HG02943 (cell line): ENCODE measurements around the gene HSPA12A.

Experiments
- ATAC-seq: cut with Tn5 transposase; IDR thresholded peaks from one replicate; pipeline ENCODE4 v1.9.1; 2021; ENCODE audit warnings: mild to moderate bottlenecking, low read depth, moderate library complexity; ENCODE audit not compliant: unreplicated experiment

Gene HSPA12A

DNA sequence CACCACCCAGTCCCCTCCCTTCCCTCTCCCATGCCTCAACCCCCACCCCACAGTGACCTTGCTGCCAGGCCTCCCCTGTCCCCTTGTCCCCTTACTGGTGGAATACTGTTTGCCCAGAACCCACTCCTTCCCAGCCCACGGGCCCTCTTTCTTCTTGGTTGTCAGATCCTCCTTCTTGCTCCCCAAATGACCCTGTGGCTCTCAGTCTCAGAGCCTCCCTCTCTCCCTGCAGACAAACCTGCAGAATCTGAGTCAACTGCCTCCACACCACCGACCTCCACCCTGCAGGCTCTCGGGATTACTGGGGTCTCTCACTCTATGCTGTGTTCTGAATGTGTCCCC is 47.5 kb downstream of the HSPA12A start:
- ATAC-seq: no peak

DNA sequence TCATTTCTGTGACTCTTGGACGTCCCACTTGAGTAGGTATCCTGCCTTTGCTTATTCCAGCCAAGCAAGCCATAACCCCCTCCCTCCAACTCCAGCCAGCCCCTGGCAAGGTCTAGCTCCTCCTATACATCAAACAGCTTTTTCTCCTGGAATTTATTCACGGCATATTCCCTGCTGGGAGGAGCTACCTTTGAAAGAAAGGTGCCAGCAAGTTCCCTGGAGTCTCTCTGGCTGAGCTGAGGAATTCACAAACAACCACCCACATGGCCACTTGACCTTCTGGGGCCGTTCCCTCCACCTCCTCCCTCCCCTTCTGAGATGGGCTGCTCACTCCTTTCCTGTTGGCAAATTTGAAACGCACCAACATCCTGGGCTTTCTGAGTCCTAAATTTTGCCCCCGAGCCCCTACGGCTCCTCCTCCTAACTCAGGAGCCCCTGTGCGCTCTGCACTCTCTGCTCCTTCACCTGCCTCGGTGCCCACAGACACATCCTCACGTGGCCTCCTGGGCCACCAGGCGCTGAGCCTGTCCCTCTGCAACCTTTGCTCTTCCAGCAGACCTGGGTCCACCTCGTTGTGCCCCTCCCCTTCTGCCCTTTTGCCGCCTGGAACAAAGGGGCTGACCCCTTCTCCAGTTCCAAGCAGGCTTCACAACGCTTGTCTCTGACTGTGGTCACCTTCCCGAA is 48.0 kb downstream of the HSPA12A start:
- ATAC-seq: no peak

DNA sequence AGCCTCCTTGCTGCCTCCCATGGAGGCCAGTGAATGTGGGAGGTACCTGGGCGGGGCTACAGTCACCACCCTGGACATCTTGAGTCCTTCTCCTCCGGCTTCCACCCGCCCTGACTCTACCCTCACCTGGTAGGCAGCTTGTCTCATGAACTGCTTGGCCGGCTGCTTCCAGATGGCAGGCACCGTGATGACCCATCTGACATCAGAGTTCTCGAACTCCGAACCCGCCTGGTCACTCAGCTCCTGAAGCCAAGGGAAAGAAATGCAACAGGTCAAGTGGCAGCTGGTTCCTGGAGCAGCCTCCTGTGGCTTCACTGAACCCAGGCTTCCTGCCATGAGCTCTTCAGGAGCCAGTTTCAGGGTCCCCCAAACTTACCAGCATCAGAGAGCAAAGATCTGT is 50.1 kb downstream of the HSPA12A start:
- ATAC-seq: no peak

- ATAC-seq: no peak
Observed at GRCh38 chr10:116691635-116692034, 50.7 kb downstream of the HSPA12A start.

DNA sequence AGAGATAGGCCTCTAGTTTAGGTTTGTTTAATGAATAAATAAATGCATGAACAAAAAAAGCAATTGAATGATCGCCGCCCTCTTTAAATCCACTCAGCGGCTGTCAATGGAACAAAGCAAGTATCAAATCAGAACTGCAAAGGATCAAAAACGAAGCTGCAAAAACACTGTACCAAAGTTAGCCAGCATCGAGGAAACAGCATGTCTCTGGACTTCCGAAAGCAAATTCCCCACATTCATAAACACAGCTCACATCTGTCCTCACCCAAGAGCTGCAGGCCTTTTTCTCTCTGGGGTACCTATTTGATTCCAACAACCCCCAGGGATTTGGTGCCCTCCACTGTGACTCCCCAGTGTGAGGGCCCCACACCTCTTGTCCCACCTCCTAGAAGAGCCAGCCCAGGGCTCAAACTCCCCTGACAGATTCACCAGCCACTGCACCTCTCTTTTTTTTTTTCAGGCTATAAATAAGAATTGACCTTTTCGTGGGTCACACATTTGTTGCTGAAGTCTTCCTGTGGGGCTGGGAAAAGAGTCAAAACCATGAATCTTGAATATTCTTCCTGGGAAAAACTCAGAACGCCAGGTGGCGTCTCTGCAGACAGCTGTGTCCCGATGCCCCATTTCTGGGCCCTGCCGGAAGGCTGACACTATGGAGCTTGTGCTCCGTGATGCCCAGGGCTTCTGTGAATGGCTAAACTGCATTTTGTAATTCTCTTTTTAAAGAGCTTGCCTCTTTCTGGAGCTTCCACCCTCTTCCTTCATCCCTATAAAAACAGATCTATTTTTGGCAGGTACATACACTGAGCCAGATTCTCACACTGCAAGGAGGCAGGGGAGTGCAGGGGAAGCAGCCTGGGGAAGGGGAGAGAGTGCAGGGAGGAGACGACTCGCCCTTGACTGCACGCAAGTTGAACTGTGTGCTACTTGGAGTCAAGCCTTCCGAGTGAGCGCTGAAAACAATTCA is 51.7 kb downstream of the HSPA12A start:
- no peak for ATAC-seq

- ATAC-seq: no peak
Observed at GRCh38 chr10:116689744-116690143, 52.6 kb downstream of the HSPA12A start.

DNA sequence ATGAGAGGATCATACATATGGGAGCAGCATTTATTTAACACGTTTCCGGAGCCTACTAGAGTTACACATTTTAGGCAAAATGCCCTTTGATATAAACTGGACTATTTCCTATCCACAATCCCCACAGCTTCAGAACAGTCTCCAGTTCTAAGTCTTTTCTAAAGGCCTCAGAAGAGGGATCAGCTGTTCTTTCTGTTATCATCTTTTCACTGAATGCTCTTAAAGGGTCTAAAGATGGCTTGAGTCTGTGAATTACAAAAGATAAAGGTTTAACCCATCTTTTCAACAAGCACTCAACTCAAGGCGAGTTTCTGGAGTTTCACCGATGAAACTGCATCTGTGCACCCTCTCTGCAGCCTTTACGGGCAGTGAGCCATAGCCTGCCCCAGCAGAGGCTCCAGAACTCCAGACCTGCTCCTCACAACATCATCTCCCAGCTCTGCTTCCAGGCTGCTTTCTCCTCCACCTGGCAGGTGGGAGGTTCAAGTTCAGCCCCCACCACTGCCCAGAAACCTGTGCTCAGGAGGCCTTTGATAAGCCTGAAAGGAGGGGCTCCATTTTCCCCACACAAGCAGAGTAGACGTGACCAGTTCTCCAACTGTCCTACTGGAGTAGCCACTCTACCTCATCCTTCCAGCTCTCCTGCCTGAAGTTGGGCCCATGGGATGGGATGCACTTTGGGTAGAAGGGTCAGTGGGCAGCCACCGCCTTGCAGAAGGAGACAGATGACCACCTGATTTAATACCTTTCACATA is 53.4 kb downstream of the HSPA12A start:
- no peak for ATAC-seq

DNA sequence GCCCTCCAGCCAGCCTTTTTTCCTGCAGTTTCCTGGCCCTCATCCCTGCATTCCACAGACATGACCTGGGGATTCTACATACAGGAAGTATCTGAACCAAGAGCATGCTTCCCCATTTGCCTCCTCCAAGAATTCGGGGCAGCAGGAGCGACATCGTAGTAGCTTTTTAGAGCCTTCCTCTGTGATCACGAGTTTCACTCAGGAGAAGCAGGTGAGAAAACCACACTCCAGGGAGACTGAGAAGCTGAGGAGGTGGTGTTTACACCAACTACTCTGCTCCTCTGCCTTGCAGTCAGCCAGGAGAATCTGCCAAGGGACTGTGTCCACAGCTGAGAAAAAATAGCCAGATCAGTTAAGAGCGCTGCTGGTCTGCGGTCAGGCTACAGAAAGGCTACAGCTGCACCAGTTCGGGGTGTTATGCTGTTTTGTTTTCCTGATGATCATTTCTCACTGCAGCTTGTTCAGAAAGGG is 54.1 kb downstream of the HSPA12A start:
- no peak for ATAC-seq

GRCh38 chr10:116687633-116688032 is 54.7 kb downstream of the HSPA12A start:
- ATAC-seq: no peak

GRCh38 chr10:116686632-116687031 is 55.7 kb downstream of the HSPA12A start:
- no peak for ATAC-seq

GRCh38 chr10:116685807-116686206 is 56.6 kb downstream of the HSPA12A start:
- ATAC-seq: no peak

DNA sequence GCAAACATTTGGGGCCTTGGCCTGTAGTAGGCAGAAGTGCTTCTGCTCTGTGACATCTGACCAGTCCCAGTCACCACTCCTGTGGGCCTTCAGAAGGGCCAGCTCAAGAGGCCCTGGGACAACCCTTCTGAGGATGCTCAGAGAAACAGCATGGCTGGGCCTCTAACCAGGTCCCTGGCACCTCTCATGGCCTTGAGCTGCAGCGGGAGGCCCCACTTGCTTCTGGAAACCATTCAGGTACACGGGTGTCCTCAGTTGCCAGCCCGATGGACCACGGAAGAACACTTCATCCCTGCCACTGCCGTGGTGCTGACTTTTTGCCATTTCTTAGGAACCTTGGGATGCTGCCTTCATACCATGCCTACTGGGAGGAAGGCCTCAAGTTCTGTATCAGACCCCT is 57.6 kb downstream of the HSPA12A start:
- no peak for ATAC-seq

DNA sequence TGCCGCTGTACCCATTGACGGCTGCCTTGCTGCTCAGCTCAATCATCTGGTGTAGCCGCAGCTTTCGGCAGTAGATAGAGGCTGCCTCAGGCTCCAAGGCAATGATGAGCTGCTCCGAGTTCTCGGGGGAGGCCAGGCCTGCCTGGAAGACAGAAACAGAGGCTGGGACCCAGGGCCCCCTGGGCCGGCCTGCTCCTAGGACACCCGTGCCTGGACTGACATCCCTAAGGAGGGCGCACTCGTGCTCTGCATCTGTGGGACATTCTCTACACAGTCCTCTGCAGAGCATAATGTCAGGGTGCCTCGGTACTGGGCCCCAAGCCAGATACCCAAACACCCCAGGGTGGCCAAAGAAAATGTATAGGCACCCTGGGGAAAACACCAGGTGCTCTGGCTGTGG is 58.5 kb downstream of the HSPA12A start:
- no peak for ATAC-seq

GRCh38 chr10:116683166-116683565 is 59.2 kb downstream of the HSPA12A start:
- ATAC-seq: no peak

DNA sequence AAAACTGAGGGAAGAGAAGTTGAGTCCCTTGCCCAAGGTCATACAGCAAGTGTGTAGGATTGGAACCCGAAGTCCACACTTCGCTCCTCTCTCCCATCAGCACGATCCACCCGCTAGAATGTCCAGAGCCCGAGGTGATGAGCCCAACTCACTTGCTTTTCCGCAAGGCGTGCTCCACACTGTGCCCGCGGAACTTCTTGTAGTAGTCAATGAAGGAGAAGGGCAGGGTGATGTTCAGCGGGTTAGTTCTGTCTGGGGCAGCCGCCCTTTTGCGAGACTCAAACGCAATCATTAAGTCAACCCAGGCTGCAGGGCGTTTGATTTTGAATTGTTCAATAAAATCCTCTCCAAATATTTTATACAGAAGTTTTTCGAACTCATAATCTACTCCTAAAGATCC is 63.0 kb downstream of the HSPA12A start:
- no peak for ATAC-seq

DNA sequence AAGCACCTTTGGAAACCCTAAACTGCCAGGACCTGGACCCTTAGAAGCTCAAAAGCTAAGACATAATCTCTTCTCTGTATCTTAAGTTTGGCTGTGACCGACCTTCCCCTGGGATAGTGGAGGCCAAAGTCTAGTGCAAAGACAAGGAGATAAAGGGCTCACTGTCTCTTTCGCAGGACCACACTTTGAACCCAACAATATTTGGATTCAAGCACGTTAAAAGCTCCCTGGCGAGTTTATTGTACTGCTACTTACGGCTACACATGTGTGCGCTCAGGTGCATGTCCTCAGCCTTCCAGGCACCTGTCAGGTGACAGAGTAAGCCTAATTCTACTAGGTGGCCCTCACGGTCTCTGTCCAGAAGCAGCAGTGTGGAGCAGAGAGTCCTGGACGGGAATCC is 65.7 kb downstream of the HSPA12A start:
- ATAC-seq: no peak

DNA sequence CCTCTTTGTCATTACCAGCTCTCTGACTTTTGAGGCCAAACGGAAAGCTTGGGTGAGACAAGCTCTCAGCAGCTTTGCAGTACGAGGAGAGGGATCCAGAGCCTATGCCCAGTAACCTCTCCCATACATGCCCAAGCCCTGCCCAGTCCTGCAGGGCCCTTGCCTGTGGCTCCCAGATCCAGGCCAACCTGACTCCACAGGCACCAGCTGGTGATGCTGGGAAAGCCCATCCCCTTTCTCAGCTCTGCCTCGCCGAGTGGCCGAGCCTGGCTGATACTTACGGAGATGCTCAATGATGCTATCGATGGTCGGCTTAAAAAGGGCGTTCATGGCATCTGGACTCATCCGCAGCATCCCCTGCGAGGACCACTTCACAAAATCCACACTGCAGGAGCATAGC is 66.2 kb downstream of the HSPA12A start:
- ATAC-seq: no peak

- ATAC-seq: no peak
Observed at GRCh38 chr10:116674901-116675423, 67.4 kb downstream of the HSPA12A start.

DNA sequence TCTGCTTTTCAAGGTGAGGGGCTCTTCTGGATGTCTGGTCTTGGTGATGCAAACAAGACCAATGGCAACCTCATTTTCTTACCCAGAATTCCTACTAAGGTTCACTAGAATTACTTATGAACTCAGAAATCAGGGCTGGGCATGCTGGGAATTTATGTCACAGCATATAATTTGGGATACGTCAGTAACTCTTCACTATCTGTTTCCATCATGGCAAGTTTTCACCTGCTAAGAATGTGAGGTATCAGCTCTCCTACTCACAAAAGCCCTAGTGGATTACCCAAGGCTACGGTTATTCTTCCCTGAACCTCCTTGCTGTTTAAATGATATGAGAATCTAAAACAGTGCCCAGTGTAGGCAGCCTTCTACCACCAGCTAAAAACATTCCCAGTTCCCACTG is 68.5 kb downstream of the HSPA12A start:
- no peak for ATAC-seq

DNA sequence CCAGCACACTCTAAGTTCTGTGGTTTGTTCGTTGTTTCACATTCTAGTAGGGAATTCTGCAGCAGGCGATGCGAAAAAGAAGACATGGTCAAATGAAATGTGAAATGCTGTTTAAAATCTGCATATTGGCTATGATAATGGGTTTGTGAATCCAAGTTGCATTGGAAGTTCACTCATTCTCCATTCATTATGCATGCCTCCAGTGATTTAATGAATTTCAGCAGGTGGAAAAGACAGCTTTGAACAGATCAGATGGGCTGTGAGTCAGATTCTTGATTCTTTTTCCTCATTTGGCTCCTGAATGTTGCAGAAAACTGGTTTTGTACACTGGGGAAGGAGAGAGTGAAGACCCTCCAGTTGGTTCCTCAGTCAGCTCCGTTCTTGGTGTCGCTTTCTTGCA is 69.5 kb downstream of the HSPA12A start:
- ATAC-seq: no peak
